GM21529 (cell line): ENCODE results near the gene CHPF2.
A peak's percentile ranks its signal among the peaks of the same experiment; 100 is the strongest.

ENCODE experiments used
- ATAC-seq: cut with Tn5 transposase; IDR thresholded peaks from one replicate; pipeline ENCODE4 v1.9.1; 2021; ENCODE audit not compliant: unreplicated experiment

CHPF2 gene

DNA sequence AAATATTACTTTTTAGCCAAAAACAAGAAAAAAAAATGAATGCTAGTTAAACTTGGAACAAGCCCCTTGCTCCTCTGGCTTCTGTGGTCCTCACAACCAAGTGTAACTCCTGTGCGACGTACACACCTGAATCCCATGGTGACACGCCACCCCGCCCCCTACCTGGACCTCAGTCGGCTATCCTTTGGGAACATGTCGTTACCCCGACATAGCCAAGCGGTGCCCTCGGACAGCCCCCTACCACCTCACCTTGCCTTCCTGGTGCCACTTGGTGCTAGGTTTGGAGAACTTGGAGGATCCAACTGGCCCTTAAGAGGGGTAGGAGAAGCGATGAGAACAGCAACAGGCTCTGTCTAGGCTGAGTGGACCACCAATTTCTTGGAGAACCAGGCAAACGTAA, 28.2 kb downstream of the CHPF2 start:
- ATAC-seq: no peak

- no peak for ATAC-seq
These were observed 28.6 kb downstream of the CHPF2 start for GRCh38 chr7:151260883-151261282.

DNA sequence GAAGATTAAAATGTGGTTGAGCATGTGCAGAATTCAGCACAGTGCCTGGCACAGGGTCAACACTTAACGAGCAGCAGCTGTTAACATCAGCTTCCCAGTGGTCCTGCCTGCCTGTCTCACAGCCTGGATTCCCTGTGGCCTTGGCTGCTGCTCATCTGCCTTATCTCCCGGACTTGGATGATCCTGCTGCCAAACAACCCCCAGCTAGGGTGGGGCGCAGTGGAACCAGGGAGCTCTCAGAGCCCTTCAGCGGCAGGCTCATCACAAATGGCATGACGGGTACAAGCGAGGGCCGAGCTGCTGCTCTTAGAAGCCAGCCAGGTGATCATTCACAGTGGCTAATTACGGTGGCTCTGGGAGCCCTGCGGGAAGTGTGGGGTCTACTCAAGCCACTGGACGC, 29.2 kb downstream of the CHPF2 start:
- ATAC-seq: no peak

- no peak for ATAC-seq
These were observed 32.3 kb downstream of the CHPF2 start for GRCh38 chr7:151264615-151265014.

DNA sequence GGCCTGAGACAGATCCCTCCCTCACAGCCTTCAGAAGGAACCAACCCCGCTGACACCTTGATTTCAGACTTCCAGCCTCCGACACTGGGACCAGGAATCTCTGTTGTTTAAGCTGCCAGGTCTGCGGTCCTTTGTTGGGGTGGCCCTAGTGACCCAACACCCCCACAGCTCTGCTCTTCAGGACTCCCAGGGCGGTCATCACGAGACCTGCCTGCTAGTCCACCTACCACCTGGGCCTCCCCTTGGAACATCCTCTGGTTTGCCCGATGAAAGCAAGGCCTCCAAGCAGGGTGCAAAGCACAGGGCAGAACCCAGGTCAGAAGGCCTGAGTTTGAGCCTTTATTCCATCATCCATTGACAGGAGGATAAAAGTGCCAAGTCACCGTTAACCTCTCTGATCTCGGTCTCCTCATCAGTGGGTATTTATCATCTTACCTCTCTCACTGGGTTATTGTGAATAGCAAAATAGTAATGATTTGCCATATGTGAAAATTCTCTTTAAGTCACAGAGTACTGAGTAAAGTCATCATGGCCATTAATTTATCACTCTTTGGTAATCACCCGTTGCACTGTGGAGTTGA, 33.2 kb downstream of the CHPF2 start:
- ATAC-seq: no peak

GRCh38 chr7:151269511-151269910, 37.2 kb downstream of the CHPF2 start:
- ATAC-seq: no peak

DNA sequence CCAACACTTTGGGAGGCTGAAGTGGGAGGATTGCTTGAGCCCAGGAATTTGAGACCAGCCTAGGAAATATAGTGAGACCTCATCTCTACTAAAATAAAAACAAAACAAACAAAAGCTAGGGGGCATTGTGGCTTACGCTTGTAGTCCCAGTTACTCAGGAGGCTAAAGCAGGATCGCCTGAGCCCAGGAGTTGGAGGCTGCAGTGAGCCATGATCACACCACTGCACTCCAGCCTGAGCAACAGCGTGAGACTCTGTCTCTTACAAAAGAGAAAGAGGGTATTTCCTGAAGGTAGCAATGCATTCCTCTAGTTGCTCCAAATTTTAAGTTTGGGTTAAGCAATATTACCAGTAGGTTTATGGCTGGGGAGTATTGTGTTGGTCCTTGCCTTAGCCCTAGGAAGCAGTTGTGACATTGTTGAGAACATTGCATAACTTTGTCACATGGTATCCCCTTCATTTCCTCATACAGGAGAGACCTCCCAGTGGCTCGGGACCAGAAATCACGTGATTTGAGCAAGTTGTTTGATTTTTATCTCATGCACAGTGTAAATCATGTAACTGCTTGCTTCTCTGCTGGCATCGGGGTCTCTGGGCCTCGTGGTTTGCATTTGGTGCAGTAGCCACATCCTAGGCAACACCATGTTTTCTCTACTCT, 39.5 kb downstream of the CHPF2 start:
- no peak for ATAC-seq

GRCh38 chr7:151272405-151272804, 40.1 kb downstream of the CHPF2 start:
- ATAC-seq: no peak

- ATAC-seq: no peak
These were observed 40.6 kb downstream of the CHPF2 start for GRCh38 chr7:151272877-151273276.

GRCh38 chr7:151273651-151274390, 41.5 kb downstream of the CHPF2 start:
- no peak for ATAC-seq

- ATAC-seq: no peak
These were observed 42.1 kb downstream of the CHPF2 start for GRCh38 chr7:151274396-151274795.

DNA sequence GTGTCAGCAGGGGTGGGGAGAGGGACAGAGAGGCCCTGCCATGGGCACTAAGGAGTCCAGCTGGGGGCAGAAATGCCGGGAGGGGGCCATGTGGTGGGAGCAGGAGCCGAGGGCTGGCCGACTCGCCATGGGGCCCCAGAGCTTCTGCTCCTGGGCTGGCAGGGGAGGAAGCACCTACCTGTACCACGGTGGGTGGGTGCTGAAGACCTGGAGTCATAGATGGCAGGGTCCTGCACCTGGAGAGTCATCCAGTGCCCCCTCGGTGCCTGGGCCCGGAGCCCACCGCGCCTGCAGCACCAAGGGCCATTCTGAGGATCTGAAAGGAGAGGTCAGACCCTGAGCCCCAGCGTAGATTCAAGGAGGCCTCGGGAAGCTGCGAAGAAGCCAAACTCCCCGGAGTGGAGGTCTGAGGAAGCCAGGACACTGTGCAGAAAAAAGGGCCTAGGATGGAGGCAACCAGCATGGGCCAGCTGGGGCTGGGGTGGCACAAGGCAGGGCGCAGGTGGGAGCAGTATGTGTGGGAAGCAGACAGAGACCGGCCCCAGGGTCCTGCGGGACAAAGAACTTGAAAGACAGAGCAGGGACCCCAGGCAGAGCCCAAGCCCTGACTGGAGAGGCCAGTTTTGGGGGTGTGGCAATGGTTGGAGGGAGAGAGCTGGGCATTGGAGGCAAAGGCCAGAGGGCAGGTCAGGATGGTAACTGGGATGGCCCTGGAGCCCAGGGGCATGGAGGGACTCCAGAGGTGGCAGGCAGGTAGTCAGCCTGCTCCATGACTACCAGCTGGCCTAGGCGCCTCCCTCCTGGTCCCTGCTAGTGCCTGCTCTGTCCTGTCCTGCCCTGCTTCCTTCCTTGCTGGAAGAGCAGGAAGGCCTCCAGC, 42.9 kb downstream of the CHPF2 start:
- ATAC-seq: no peak

GRCh38 chr7:151275813-151276577, 43.7 kb downstream of the CHPF2 start:
- ATAC-seq: no peak

DNA sequence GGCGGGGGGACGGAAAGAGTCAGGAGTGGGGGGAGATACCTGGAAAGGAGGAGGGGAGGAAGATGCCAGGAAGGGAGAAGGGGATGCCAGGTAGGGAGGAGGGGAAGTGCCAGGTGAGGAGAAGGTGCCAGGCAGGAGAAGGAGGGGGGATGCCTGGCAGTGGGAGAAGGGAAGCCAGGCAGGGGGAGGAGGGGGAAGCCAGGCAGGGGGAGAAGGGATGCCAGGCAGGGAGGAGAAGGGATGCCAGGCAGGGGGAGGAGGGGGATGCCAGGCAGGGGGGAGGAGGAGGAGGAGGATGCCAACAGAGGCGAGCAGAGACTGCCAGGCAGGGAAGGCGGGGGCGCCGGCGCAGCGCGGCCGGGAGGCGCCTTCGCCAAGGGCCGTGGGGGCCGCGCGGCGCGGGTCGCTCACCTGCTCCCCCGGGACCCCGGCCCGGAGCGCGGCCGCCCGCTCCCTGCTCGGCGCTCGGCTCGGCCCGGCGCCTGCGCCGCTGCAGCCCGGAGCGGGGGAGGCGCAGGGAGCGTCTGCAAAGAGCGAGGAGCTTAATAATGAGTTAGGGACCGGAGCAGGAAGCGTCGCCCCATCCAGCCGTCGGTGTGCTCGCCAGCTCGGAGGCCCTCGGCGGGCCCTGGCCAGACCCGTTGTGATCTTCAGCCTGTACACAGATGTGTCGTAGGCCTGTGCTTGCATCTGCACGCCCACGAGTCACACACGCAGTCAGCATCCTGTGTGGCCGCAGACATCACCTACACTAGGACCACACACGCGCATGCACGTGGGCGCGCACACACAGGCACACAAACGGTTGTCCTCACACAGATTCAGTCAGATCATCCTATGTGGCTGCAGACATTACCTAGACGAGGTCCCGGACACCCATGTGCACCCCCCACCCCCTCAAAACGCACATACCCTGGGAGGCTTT, 44.6 kb downstream of the CHPF2 start:
- peak; percentile 73 for ATAC-seq

DNA sequence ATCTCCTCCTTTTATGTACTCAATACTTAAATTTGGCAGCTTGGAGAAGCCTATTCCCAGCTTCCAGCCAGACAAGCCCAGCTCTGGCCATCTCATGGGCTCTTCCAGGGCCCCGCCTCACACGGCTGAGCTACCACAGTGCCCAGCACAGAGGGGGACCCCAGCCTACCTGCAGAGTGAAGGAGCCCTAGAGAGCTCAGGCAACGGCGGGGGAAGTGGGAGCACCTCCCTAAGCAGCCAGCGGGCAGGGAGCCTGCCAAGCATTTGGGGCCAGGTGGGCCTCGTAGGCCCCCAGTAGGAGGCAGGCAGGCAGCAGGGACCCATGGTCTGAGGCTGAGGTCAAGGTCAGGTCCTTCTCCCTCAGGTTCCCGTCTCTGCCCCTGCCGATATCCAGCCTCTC, 45.3 kb downstream of the CHPF2 start:
- ATAC-seq: no peak

- ATAC-seq: no peak
These were observed 46.7 kb downstream of the CHPF2 start for GRCh38 chr7:151278949-151279348.

- no peak for ATAC-seq
These were observed 47.6 kb downstream of the CHPF2 start for GRCh38 chr7:151279868-151280267.

DNA sequence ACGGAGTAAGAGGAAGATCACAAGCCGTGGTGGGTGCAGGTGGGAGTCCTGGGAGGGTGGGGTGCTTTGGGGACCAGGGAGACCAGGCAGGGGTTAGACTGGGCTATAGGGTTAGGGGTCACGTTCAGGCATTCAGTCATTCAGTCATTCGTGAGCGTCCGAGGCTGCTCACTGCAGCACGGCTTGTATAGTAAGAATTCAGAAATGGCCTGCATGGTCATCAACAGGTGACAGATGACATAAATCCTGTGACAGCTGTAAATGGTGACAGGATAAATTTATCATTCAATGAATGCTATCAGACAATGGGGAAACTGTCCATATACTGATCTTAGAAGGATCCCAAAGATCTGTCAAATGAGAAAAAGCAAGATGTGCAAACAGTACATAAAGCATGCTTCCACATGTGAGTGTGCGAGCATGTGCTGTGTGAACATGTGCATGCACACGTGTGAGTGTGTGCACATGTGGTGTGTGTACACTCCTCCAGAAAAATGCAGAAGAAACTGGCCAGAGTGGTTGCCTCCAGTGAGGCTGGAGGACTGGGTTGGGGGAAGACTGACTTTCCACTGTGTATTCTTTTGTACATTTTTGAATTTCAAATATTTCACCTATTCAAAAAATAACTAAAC, 48.2 kb downstream of the CHPF2 start:
- ATAC-seq: no peak

- no peak for ATAC-seq
These were observed 49.4 kb downstream of the CHPF2 start for GRCh38 chr7:151281686-151282085.
